Islet of Langerhans (tissue), 1 donor: Measurements from ENCODE around the gene UVSSA.

Experiments
- FAIRE-seq: peaks from one replicate; lab custom pipeline; 2011; peaks lifted over from hg19 to GRCh38; lab: Jason Lieb, UNC

UVSSA gene

GRCh38 chr4:1407657-1408333, 60.8 kb downstream of the UVSSA start:
- FAIRE-seq = no peak

DNA sequence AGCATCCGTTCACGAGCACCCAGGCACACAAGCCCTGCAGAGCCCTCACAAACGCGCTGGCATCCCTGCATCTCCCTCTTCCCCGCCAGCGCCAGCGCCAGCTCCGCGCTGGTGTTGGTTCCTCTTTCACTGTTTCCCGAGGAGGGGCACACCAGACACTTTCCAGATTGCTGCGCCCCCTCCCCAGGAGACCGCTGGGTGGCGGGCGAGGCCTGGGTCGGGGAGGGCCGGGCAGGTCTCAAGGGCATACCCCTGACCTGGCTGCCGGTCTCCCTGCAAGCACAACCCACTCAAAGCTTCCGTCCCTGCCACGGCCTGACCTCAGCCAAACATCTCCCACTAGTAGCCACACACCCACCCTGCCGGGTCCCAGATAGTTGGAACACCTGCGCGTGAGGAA, 61.4 kb downstream of the UVSSA start:
- FAIRE-seq = no peak

- no peak for FAIRE-seq
Measured at GRCh38 chr4:1409079-1409478, 62.1 kb downstream of the UVSSA start.

DNA sequence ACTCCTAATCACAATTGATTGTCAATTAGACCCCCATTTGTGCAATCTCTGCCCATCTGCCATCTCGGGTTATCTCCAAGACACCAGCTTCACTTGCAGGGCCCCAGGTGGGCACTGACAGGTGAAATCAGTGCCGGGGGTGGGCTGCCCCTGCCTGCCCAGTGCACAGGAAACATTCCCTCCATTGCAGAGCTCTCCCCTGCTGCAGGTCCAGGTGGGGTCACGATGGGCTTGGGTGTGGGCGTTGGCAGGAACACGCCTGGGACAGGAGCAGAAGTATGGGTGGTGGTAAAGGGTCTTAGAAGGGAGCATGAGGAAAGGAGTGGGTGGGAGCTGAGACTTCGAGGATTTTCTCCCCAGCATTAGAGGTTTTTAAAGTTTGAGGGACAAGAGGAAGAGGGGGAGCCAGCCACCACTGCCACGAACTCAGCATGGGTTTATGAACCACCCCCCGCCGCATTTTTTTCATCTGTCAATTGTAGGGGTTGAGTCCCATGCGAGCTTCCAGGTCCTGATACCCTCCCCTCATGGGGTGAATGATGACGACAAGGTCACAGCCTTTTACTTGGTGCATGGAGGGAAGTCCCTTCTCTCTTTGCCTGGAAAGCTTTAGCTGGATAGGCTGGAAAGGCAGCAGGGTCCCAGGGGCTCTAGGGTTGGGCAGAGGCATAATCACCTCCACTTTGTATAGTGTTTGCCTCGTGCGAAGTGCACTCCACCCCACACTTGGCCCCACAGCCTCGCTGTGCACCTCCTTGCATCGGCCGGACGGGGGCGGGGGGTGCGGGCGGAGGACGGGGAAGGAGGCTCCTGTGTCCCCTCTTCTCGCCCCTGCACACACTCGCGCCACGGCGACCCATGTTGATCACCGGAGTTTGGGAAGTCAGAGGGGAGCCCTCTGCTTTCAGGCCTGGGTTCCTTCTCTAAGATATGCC, 62.8 kb downstream of the UVSSA start:
- FAIRE-seq = no peak

GRCh38 chr4:1410491-1411325, 63.7 kb downstream of the UVSSA start:
- no peak for FAIRE-seq

DNA sequence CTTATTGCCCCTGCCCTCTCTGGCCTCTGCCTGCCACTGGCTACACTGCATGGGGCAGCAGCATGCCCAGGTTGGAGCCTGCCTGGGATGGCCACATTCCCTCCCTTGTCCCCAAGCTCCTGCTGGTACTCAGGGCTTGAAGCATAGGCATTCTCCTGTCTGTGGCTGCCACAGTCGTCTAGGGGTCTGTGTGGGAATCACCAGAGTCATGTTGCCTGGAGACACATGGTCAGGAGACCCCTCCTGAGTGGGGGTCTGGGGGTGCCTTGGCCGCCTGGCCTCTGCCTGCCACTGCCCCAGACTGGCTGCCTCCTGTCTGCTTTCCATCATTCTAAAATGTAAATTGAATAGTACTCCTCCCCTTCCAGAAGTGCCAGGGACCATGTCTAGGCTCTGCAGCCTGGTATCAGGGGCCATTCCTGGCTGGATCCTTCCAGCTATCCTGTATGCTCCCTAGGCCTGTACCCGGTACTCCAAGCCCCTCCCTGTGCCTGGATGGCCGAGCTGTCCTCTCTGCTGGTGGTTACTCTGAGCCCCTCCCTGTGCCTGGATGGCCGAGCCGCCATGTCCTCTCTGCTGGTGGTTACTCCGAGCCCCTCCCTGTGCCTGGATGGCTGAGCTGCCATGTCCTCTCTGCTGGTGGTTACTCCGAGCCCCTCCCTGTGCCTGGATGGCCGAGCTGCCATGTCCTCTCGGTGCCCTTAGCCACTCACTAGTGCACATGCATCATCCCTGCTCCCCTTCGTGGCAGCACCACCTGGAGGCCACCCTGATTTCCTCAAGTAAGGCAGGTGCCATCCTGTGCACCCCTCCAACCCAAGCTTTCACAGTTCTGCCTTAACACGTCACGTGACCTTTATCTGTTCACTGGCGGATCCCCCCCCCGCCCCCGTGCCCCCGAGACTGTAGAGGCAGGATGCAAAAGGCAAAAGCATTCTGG, 64.7 kb downstream of the UVSSA start:
- FAIRE-seq = no peak

- no peak for FAIRE-seq
Measured at GRCh38 chr4:1412376-1413203, 65.6 kb downstream of the UVSSA start.

DNA sequence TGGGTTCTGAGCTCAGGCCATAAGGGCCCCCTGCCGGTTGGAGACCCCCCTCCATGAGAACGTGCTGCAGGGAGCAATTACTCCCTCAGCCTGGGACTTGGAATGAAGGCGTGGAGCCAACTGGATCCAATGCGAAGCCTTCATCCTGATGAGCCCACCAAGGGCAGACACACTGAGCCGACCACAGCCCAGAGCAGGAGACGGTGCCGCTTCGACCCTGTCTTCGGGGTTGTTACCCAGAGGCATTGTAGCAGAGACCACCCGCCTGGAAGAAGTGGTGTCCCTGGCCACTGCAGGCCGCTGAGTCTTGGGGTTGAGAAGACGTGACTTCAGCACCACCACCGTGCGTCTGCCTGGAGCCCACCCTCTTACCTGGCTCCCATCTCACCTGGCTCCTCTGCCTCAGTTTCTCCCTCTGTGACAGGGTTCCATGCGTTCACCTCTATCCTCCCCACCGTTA, 66.2 kb downstream of the UVSSA start:
- no peak for FAIRE-seq

DNA sequence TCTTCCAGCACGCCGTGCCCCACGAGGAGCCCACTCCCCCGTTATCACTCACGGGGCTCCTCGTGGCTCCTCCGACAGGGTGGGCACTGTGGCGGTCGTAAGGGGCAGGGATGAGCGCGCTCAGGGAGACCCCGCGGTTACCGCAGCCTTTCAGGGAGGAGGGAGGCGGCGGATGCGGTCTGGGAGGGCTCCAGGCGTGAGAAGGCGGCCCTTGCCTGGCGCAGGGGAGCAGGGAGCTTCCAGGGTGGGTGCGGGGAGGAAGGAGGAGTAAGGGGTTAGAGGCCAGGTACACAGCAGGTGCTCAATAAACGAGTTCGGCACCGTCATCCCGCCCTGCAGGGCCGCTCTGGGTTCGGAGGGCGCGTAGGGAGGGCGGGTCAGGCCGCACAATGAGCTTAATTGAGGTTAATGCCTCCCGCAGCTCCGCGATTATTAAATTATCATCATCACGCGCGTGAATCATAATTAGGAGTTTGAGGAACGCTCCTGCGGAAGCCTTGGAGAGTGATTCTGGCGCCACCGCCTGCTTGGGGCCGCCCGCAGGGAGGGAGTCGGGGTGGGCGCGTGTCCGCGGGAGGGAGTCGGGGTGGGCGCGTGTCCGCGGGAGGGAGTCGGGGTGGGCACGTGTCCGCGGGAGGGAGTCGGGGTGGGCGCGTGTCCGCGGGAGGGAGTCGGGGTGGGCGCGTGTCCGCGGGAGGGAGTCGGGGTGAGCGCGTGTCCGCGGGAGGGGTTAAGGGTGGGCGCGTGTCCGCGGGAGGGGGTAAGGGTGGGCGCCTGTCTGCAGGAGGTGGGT, 66.9 kb downstream of the UVSSA start:
- FAIRE-seq = no peak

DNA sequence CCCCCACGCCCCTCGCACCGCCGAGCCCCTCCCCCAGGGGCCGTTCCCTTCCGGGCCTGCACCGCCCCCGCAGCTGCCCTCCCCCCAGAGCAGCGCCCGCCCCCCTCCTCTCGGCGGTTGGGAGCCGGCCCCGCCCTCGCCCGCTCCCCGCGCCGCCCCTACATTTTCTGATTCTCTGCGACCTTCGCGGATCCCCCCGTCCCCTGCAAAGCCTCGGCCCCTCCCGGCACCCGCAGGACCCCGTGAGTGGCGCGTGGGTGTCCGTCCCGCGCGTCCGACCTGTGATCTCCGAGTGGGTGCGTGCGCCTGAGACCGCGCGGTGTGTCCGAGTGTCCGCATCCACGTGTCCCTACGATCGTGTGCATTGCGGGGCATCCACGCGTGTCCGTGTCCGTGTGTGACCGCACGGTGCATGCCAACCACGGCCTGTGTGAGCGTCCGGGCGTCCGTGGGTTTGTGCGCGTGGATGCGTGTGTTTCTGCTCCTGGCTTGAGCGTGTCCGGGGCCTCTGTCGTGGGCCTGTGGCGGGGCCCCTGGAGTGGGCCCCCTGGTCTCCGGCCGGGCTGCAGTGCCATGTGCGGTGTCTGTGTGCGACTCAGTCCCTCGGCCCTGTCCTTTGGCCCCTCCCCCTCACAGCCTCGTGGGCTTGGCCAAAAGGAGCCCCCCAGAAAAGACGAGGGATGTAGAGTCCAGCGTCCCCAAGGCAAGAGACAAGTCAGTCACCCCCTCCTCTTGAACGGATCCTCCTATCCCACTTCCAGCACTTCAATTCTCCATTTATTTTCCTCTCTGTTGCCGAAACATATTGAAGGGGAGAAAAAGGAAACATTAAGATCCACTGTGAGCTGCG, 68.0 kb downstream of the UVSSA start:
- FAIRE-seq = no peak

GRCh38 chr4:1415681-1415981, 68.6 kb downstream of the UVSSA start:
- FAIRE-seq = no peak

GRCh38 chr4:1416051-1416947, 69.3 kb downstream of the UVSSA start:
- no peak for FAIRE-seq

DNA sequence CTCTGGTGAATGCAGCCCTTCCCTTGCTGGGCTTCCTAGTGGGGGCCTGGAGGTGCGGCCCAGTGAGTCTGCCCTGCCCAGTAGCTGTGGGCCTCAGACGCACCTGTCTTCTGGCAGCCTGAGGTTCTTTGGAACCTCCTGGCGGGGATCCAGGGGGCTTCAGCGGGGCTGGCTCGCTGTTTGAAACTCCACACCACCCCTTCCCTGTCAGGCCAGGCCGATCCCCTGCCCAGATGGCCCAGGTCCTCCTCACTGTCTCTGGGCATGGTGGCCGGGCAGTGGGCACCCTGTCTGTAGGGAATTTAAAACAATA, 69.9 kb downstream of the UVSSA start:
- FAIRE-seq = no peak

- FAIRE-seq = no peak
Measured at GRCh38 chr4:1417522-1418390, 70.7 kb downstream of the UVSSA start.

- no peak for FAIRE-seq
Measured at GRCh38 chr4:1418494-1419285, 71.7 kb downstream of the UVSSA start.

DNA sequence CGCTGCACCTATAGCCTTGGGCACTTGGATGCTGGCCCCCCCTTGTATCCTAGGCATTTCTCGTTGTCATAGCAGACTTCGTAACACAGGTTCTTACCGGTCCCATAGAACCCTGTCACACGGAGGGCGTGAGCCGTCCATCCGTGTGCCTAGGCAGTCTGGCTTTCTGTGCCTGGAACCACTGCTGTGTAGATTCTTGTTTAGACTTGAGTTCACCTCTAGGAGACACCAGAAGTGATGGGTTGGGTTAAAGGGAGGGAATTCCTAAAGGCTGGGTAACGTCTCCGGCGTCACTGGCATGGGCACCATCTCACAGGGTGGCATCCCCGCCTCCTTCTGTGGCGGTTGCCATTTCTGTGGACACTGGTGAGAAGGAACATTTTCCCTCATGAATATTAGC, 72.7 kb downstream of the UVSSA start:
- FAIRE-seq = no peak
